K562 (cell line): ENCODE measurements around the gene SHLD1.
A peak's percentile ranks its signal among the peaks of the same experiment; 100 is the strongest.

Source experiments
- ATF2 ChIP-seq: sonication (generic); formaldehyde crosslinking; IDR thresholded peaks from 2 replicates; pipeline ENCODE4 v1.8.1; 2022; ENCODE audit warnings: missing genetic modification reagents
- CTCF ChIP-seq, 3 experiments: IDR thresholded peaks in 2 of 3; conservative IDR thresholded peaks in 1 of 3; 2 replicates each; pipeline ENCODE4 v1.5.1; 2011 to 2012; ENCODE audit warnings: low read length in 3 of 3, mild to moderate bottlenecking in 3 of 3, control low read depth in 2 of 3, improper control_type of control experiment in 1 of 3, inconsistent platforms in 1 of 3, low read depth in 1 of 3, mixed read lengths in 1 of 3, moderate library complexity in 1 of 3; ENCODE audit not compliant: insufficient read depth in 2 of 3
- MAX ChIP-seq: sonication (generic); formaldehyde crosslinking; IDR thresholded peaks from 2 replicates; pipeline ENCODE4 v1.9.0; 2022; ENCODE audit warnings: mild to moderate bottlenecking, missing genetic modification reagents
- POLR2A ChIP-seq: fragments of 450-650 bp; conservative IDR thresholded peaks from 2 replicates; pipeline ENCODE4 v1.6.1; 2016
- RB1 ChIP-seq: fragments of 450-650 bp; IDR thresholded peaks from 2 replicates; pipeline ENCODE4 v1.6.1; 2017; ENCODE audit warnings: low read depth, mild to moderate bottlenecking
- SMARCC2 ChIP-seq: fragments of 450-650 bp; IDR thresholded peaks from 2 replicates; pipeline ENCODE4 v1.6.1; 2017; ENCODE audit warnings: antibody characterized with exemption, moderate library complexity, mild to moderate bottlenecking, low read depth
- SREBF1 ChIP-seq: fragments of 150-350 bp; IDR thresholded peaks from 2 replicates; pipeline ENCODE4 v1.6.1; 2014; ENCODE audit warnings: antibody characterized with exemption, low read depth, low read length, borderline replicate concordance
- ZEB2 ChIP-seq: fragments of 450-650 bp; IDR thresholded peaks from 2 replicates; pipeline ENCODE4 v1.6.1; 2016

- no peak for TF ChIP-seq ZEB2
- no peak for TF ChIP-seq SMARCC2
- peak; percentile 58 for TF ChIP-seq POLR2A
- no peak for TF ChIP-seq SREBF1
- no peak for TF ChIP-seq CTCF (IDR thresholded peaks at IDR 0.05 in 2 of 3, conservative IDR thresholded peaks at IDR 0.05 in 1 of 3; ENCODE audit: insufficient read depth in 2 of 3, low read depth in 1 of 3, low read length in 3 of 3)
- peak; percentile 53 for TF ChIP-seq MAX (CRISPR knock-in tag)
- TF ChIP-seq RB1, result 0 out of 2 replicates have a peak, but pooled peaks have one; percentile 9
- TF ChIP-seq ATF2, result no peak
These were observed at the start of gene SHLD1 for GRCh38 chr20:5749952-5750779.
